CD14-positive monocyte (primary cell): ENCODE results near the gene RPRD1A. TPM values are rescaled to one million over a fixed set of nuclear protein-coding genes. Genes with fewer than 3 reads are reported as not detected.

Source experiments
- DNase-seq, 3 donors: peaks; one replicate each; pipeline ENCODE4 v3.0.0-alpha.2; 2011 to 2022
- H2AFZ ChIP-seq: 2 replicates; pipeline ENCODE4 v1.6.0; 2012; ENCODE audit warnings: mild to moderate bottlenecking, low read depth, low read length, inconsistent platforms; ENCODE audit not compliant: insufficient read depth, poor library complexity, severe bottlenecking
- H3K27ac ChIP-seq, 2 donors: 1 replicate in 1 of 2; 2 replicates in 1 of 2; pipeline ENCODE4 v1.5.1; 2012 to 2013; ENCODE audit warnings: low read length in 2 of 2, control low read depth in 1 of 2, inconsistent platforms in 1 of 2, low read depth in 1 of 2, mild to moderate bottlenecking in 1 of 2
- H3K27me3 ChIP-seq, 2 donors: one replicate each; pipeline versions ENCODE4 v1.6.0 to v1.6.1; 2011 to 2013; ENCODE audit warnings: low read length in 2 of 2; ENCODE audit not compliant: control insufficient read depth in 2 of 2, insufficient read depth in 2 of 2
- H3K36me3 ChIP-seq, 2 donors: replicated peaks in 1 of 2; 1 replicate in 1 of 2; 2 replicates in 1 of 2; pipeline versions ENCODE4 v1.5.1 to v1.6.1; 2012 to 2013; ENCODE audit warnings: low read length in 2 of 2, control low read depth in 1 of 2, inconsistent platforms in 1 of 2, mild to moderate bottlenecking in 1 of 2; ENCODE audit not compliant: insufficient read depth in 2 of 2, control insufficient read depth in 1 of 2
- H3K4me1 ChIP-seq, 2 donors: 1 replicate in 1 of 2; 2 replicates in 1 of 2; pipeline versions ENCODE4 v1.5.1 to v1.6.1; 2012 to 2013; ENCODE audit warnings: low read length in 2 of 2, control low read depth in 1 of 2, inconsistent platforms in 1 of 2, mild to moderate bottlenecking in 1 of 2, moderate library complexity in 1 of 2; ENCODE audit not compliant: insufficient read depth in 2 of 2, control insufficient read depth in 1 of 2
- H3K4me2 ChIP-seq: replicated peaks from 2 replicates; pipeline ENCODE3; 2012; ENCODE audit warnings: low read length, moderate library complexity, mild to moderate bottlenecking; ENCODE audit not compliant: poor library complexity, severe bottlenecking; ENCODE audit errors: extremely low read depth
- H3K4me3 ChIP-seq, 3 experiments: fragments of 200-600 bp in 1 of 3; sonication (generic) in 1 of 3; replicated peaks in 1 of 3; 1 replicate in 2 of 3; 2 replicates in 1 of 3; pipeline ENCODE4 v1.5.1; 2011 to 2013; ENCODE audit warnings: low read length in 3 of 3, mild to moderate bottlenecking in 3 of 3, control low read depth in 2 of 3, low read depth in 2 of 3, inconsistent platforms in 1 of 3, moderate library complexity in 1 of 3
- H3K79me2 ChIP-seq: 2 replicates; pipeline ENCODE4 v1.6.0; 2012; ENCODE audit warnings: mild to moderate bottlenecking, control low read depth, inconsistent platforms, low read length, moderate library complexity; ENCODE audit not compliant: insufficient read depth
- H3K9ac ChIP-seq: 2 replicates; pipeline ENCODE4 v1.6.0; 2017; ENCODE audit warnings: low read length, mild to moderate bottlenecking; ENCODE audit not compliant: insufficient read depth, poor library complexity, severe bottlenecking
- H3K9me3 ChIP-seq, 2 donors: replicated peaks in 1 of 2; 1 replicate in 1 of 2; 2 replicates in 1 of 2; pipeline versions ENCODE4 v1.5.1 to v1.6.1; 2012 to 2013; ENCODE audit warnings: low read length in 2 of 2, control low read depth in 1 of 2; ENCODE audit not compliant: control insufficient read depth in 1 of 2, insufficient read depth in 1 of 2
- H4K20me1 ChIP-seq: 2 replicates; pipeline ENCODE4 v1.6.0; 2012; ENCODE audit warnings: mild to moderate bottlenecking, low read length, control low read depth, moderate library complexity; ENCODE audit not compliant: insufficient read depth
- H3K27ac Mint-ChIP-seq, 7 donors: one replicate each; pipeline ENCODE4 v1.8.0; 2020; ENCODE audit warnings: mild to moderate bottlenecking in 7 of 7, mixed read lengths in 7 of 7, moderate library complexity in 6 of 7, inconsistent platforms in 2 of 7
- H3K27me3 Mint-ChIP-seq, 3 donors: one replicate each; pipeline ENCODE4 v1.8.0; 2021 to 2022; ENCODE audit warnings: low read depth in 3 of 3, mild to moderate bottlenecking in 3 of 3, mixed read lengths in 3 of 3, moderate library complexity in 3 of 3, inconsistent platforms in 1 of 3
- H3K36me3 Mint-ChIP-seq, 2 donors: one replicate each; pipeline ENCODE4 v1.8.0; 2020; ENCODE audit warnings: mixed read lengths in 2 of 2, inconsistent platforms in 1 of 2, mild to moderate bottlenecking in 1 of 2
- H3K4me1 Mint-ChIP-seq: one replicate; pipeline ENCODE4 v1.8.0; 2020; ENCODE audit warnings: mild to moderate bottlenecking, mixed read lengths
- H3K4me3 Mint-ChIP-seq, 2 donors: one replicate each; pipeline ENCODE4 v1.8.0; 2020; ENCODE audit warnings: mild to moderate bottlenecking in 2 of 2, mixed read lengths in 2 of 2, moderate library complexity in 1 of 2
- H3K9me3 Mint-ChIP-seq, 7 donors: one replicate each; pipeline ENCODE4 v1.8.0; 2020 to 2022; ENCODE audit warnings: mixed read lengths in 7 of 7, mild to moderate bottlenecking in 6 of 7, moderate library complexity in 6 of 7, inconsistent platforms in 2 of 7
- CTCF ChIP-seq: fragments of 200-600 bp; IDR thresholded peaks from one replicate; pipeline ENCODE4 v1.8.0; 2022; ENCODE audit warnings: antibody characterized with exemption, mild to moderate bottlenecking
- WGBS: methylation state at CpG from one replicate; pipeline ENCODE4 v1.1.5; 2013; ENCODE audit warnings: missing lambda C conversion rate; ENCODE audit not compliant: insufficient coverage; 5-methylcytosine and 5-hydroxymethylcytosine counted together
- intact Hi-C, 2 donors: fragments of 100-400 bp; cut with micrococcal nuclease; formaldehyde crosslinking; loops; one replicate each; pipeline versions ENCODE4 v1.15.0 to v1.15.1; 2023
- polyA plus RNA-seq, 3 donors: library from polyadenylated mRNA; depleted of rRNA in 1 of 3; unstranded in 2 of 3; stranded (reverse) in 1 of 3; fragments of 300-500 nt in 2 of 3; fragments of >200 nt in 1 of 3; fragmentation: Illumina TruSeq in 2 of 3; gene quantifications; 1 replicate in 2 of 3; 2 replicates in 1 of 3; pipeline ENCODE4 v1.2.3, GENCODE V29; 2012 to 2021

Gene RPRD1A
- polyA plus RNA-seq, 3 donors = 10.0 to 30.3 (median 10.9) TPM

GRCh38 chr18:35942661-35943060 is 124.7 kb downstream of the RPRD1A start:
- WGBS = 100% methylated on average over 4 of the region's 6 CpGs
- Histone ChIP-seq H2AFZ (no peak overlapping the region), H3K36me3 (no peaks in the 10 kb centered on the region), H3K27ac (no peak overlapping the region), H3K79me2 (no peaks in the 10 kb centered on the region), H3K27me3 (no peaks in the 10 kb centered on the region), H4K20me1 (no peaks in the 10 kb centered on the region), H3K4me3 (no peak overlapping the region), H3K9ac (no peak overlapping the region), H3K9me3 (no peaks in the 10 kb centered on the region), H3K4me1 (no peaks in the 10 kb centered on the region), H3K4me2 (no peak overlapping the region)
- Mint-ChIP-seq H3K27me3 (peaks cover 0 to 4% (median 0%) of the 10 kb centered on the region in 3 donors), H3K4me1 (no peaks in the 10 kb centered on the region), H3K36me3 (no peaks in the 10 kb centered on the region), H3K9me3 (no peaks in the 10 kb centered on the region), H3K4me3 (no peak overlapping the region), H3K27ac (peak overlapping the region in 1 of 7 donors; percentile 9)
- no peak for TF ChIP-seq CTCF
- DNase-seq = no peak
- intact Hi-C loops = no loop called here

DNA sequence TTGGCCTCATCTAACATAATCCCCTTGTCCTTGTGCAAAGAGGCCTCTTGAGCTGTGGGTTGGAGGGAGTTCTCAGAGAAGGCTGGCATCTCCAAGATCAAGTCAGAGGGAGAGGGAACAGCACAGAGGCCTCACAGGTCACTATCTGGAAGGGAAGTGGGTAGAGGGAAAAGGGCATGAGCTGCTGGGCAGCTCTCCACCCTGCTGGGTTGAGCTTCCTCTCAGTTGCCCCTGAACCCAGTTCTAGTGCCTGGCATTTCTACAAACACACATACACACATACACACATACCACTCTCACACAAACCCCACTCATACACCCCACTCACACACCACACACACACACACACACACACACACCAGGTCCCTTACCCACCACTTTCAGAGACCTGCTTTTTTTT is 125.2 kb downstream of the RPRD1A start:
- DNase-seq = no peak
- no peaks in the 10 kb centered on the region for H3K79me2 ChIP-seq
- no peaks in the 10 kb centered on the region for H3K36me3 Mint-ChIP-seq
- no peak overlapping the region for H3K4me2 ChIP-seq
- H3K4me3 Mint-ChIP-seq = no peak overlapping the region
- no peaks in the 10 kb centered on the region for H3K9me3 ChIP-seq
- no peaks in the 10 kb centered on the region for H3K9me3 Mint-ChIP-seq
- H3K27me3 ChIP-seq = no peaks in the 10 kb centered on the region
- no peak overlapping the region for H3K27ac ChIP-seq
- H3K9ac ChIP-seq = no peak overlapping the region
- no peaks in the 10 kb centered on the region for H4K20me1 ChIP-seq
- peaks cover 0 to 4% (median 2%) of the 10 kb centered on the region in 3 donors for H3K27me3 Mint-ChIP-seq
- H3K4me1 ChIP-seq = no peaks in the 10 kb centered on the region
- H3K4me1 Mint-ChIP-seq = no peaks in the 10 kb centered on the region
- intact Hi-C loops = no loop called here
- H3K27ac Mint-ChIP-seq = no peak overlapping the region
- H3K4me3 ChIP-seq = no peak overlapping the region
- H2AFZ ChIP-seq = no peak overlapping the region
- H3K36me3 ChIP-seq = no peaks in the 10 kb centered on the region
- TF ChIP-seq CTCF = no peak
